ENCODE measurements around the gene ATG14.
"Not testable (repeated sequence)": the region's sequence is repeated elsewhere in the genome, so short reads cannot be mapped to it uniquely, and the experiment has no call there.

ATG14 gene, protein sequence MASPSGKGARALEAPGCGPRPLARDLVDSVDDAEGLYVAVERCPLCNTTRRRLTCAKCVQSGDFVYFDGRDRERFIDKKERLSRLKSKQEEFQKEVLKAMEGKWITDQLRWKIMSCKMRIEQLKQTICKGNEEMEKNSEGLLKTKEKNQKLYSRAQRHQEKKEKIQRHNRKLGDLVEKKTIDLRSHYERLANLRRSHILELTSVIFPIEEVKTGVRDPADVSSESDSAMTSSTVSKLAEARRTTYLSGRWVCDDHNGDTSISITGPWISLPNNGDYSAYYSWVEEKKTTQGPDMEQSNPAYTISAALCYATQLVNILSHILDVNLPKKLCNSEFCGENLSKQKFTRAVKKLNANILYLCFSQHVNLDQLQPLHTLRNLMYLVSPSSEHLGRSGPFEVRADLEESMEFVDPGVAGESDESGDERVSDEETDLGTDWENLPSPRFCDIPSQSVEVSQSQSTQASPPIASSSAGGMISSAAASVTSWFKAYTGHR

GRCh38 chr14:55411426-55412389 lies at the start of gene ATG14:
TSS of gene ATG14 (minus strand) at chr14:55411830. CDS start at chr14:55411822, 8 bp downstream.
- peak; percentile 55 for DNase-seq

DNA sequence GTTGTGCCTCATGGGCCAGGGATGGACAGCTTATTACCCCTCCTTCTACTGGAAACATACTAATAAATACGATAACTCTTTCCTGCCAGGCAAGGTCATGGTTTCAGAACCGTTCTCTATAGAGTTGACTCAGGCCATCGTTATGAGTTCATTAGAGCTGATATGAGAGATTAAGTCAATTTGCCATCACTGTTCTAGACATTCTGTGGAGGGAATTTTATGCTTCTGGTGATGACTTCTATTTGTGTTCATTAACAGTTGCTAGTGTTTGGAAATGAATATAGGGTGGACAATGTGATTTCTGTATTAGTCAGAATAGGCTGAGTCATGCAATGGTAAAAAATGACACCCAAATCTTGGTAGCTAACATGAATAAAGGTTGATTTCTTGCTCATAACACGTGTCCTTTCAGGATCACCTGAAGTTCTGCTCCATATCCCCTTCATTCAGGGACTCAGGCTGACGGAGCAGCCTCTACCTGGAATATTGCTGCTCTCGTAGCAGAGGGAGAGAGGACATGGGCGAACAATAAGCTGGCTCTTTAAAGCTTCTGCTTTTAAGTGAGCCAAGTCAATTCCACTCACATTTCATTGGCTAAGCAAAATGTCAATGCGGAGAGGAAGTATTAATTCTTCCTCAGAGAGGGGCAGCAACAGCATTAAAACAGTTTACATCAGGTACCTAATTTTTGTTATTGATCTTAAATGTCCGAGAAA lies 47.3 kb upstream of the ATG14 start:
- no peak for DNase-seq

DNA sequence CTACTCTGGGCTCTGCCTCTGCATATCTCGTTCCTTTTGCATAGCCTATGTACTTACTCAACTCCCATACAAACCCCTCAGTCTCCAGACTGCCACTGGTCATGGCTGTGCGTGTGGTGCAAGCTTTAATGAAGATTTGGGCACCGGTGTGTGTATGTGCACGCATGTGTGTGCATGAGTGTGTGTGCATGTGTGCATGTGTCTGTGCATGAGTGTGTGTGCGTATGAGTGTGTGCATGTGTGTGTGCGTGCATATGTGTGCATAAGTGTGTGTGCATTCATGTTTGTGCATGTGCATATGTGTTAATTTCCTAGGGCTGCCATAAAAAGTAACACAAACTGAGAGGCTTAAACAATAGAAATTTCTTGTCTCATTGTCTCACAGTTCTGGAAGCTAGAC lies 45.9 kb upstream of the ATG14 start:
- no peak for DNase-seq

DNA sequence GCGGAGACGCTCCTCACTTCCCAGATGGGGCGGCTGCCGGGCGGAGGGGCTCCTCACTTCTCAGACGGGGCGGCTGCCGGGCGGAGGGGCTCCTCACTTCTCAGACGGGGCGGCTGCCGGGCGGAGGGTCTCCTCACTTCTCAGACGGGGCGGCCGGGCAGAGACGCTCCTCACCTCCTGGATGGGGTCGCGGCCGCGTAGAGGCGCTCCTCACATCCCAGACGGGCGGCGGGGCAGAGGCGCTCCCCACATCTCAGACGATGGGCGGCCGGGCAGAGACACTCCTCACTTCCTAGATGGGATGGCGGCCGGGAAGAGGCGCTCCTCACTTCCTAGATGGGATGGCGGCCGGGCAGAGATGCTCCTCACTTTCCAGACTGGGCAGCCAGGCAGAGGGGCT lies 44.8 kb upstream of the ATG14 start:
- DNase-seq: not testable (repeated sequence)

GRCh38 chr14:55454264-55455002 lies 42.8 kb upstream of the ATG14 start:
- DNase-seq: no peak

DNA sequence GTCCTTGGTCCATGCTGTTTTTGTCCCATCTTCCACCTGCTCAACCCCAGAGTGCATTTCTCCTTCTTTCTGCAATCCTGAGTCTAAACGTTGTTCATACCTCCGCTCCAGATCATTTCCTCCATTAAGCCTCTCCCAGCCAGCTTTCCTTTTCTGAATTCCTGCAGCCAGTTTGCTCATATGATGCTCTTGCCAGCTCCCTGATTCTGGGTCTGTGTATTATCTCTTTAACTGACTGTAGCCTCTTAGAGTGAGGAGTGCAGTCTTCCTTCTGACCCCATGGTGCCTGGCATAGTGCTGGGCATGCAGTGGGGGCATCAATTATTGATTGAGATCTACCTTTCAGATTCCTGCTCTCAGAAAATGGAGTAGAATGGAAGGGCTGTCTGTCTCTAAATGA lies 40.3 kb upstream of the ATG14 start:
- no peak for DNase-seq

- DNase-seq: no peak
Observed at GRCh38 chr14:55451398-55451797, 39.8 kb upstream of the ATG14 start.

DNA sequence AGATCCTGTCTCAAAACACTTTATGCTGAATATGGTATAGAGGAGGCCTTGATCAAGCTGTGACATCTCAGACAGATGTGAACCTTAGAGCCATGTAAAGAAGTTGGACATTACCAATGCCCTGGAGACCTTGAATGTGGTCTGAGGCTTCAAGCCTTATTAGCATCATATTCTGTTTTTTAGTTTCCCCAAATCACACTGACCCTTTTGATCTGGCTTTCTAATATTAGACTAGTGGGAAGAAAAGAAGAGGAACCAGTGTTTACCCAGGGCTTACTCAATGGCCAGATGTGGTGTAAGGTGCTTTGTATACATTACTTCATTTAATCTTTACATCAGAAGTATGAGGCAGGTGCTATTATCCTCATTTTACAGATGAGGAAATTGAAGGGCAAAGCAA lies 39.4 kb upstream of the ATG14 start:
- DNase-seq: no peak

- DNase-seq: no peak
Observed at GRCh38 chr14:55450539-55450938, 38.9 kb upstream of the ATG14 start.

GRCh38 chr14:55450124-55450523 lies 38.5 kb upstream of the ATG14 start:
- no peak for DNase-seq

- no peak for DNase-seq
Observed at GRCh38 chr14:55449116-55449515, 37.5 kb upstream of the ATG14 start.

DNA sequence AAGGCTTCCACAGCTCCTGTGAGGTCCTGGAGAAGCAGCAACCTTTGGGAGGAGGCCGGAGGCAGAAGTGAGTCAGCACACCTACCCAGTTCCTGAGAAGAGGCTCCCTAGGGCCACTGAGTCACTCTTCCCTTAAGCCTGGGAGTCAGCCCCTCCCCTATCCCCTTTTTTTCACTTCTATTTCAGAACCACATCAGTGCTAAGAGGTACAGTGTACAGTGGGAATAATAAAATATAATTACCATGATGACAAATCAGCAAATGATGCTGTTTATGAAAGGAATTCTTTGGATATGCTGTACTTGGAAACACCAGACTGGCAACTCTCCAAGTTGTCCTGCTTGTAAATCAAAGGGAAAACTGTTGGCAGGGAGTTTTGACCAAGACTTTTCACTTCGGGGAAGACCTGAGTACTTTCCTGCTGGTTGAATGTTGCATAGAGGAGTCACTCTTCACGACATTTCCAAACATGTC lies 36.5 kb upstream of the ATG14 start:
- no peak for DNase-seq

DNA sequence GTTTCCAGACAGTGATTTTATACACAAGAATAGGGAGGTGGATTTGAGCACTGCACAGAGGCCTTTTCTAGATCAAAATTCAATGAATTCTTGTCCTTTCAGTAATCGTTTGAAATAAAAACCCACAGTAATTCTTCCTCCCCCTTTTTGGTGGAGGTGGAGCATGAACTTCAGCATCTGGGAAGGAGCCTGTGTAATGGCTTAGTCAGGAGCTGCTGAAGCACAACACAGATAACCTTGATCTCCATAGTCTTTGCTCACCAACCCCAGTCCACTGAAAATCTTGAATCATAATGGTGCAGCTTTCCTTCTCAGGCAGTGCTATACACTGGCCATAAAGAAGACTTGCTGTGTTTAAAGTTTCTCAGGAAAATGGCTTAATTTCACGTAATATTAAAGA lies 35.2 kb upstream of the ATG14 start:
- no peak for DNase-seq

GRCh38 chr14:55446127-55446736 lies 34.6 kb upstream of the ATG14 start:
- DNase-seq: peak; percentile 61

GRCh38 chr14:55441286-55441685 lies 29.7 kb upstream of the ATG14 start:
- no peak for DNase-seq

DNA sequence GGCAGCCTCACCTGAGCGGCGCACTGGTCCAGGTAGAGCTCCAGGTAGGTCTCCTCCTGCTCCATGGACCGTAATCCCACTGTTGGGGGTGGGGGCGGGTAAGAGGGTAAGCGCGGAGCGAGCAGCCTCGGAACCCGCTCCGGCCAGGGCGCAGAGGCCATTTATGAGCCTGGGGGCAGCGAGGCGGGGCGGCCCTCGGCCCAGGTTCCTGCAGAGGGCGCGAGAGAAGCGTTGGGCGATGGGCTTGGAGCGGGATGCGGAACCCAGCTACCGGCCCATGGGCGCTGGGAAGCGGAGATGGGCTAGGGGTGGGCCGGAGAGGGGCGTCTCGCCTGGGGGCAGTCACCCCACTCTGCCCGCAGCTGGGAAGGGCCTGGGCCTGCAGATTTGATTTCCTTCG lies 28.8 kb upstream of the ATG14 start, which contains the start of gene TBPL2:
Gene TBPL2 (minus strand): TSS at position 232 of the 400 bp plus-strand sequence. CDS start 167 bp downstream, at position 65.
- DNase-seq: no peak

- no peak for DNase-seq
Observed at GRCh38 chr14:55438066-55438683, 26.5 kb upstream of the ATG14 start.

DNA sequence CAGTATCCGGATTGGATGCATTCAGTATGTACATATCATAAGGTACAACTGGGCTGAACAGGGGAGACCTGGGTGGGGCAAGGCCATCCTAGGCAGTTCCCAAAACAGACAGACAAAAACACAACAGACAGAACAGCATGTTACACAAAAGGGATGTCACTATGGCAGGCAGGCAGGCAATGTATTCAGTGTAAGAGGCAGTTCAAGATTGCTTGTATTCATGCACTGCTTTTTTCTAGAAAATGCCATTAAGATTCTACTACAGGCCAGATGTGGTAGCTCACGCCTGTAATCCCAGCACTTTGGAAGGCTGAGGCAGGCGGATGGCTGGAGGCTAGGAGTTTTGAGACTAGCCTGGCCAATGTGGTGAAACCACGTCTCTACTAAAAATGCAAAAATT lies 25.3 kb upstream of the ATG14 start:
- no peak for DNase-seq

GRCh38 chr14:55436519-55436918 lies 24.9 kb upstream of the ATG14 start:
- DNase-seq: no peak

DNA sequence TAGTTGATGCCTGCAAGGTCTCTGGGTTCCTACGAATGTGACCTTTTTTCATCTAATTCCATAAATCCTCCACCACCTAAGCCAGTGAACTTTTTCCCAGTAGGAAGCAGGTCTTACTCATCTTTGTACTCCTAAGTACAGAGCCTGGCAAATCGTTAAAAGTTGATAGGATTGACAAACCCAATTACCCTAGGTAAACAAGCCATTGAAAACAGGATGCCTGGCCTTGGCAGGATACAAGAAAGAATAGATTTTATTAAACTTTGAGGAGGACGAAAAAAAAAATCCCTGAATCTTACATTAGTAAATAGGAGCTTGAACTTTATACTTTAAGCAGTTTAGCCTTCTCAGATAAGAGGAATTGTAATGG lies 23.2 kb upstream of the ATG14 start:
- no peak for DNase-seq
